Upper lobe of left lung (tissue), 6 donors: ENCODE measurements around the gene NHLRC4. TPM values are rescaled to one million over a fixed set of nuclear protein-coding genes. Genes with fewer than 3 reads are reported as not detected.

Experiments used
- ATAC-seq, 2 donors: fragments of 200-7000 bp; cut with Tn5 transposase; one replicate each; pipeline ENCODE4 v1.9.1; 2022; ENCODE audit warnings: mild to moderate bottlenecking in 2 of 2, moderate library complexity in 2 of 2; ENCODE audit not compliant: low FRiP score in 2 of 2
- DNase-seq, 2 donors: peaks; one replicate each; pipeline ENCODE4 v3.0.0-alpha.2; 2019 to 2020
- H3K27ac ChIP-seq, 4 donors: fragments of 200-600 bp; sonication (generic); one replicate each; pipeline ENCODE4 v1.5.1; 2016 to 2019
- H3K27me3 ChIP-seq, 4 donors: fragments of 200-600 bp; sonication (generic); one replicate each; pipeline ENCODE4 v1.5.1; 2017 to 2019
- H3K36me3 ChIP-seq, 4 donors: fragments of 200-600 bp; sonication (generic); one replicate each; pipeline ENCODE4 v1.5.1; 2016 to 2019
- H3K4me1 ChIP-seq, 4 donors: fragments of 200-600 bp; sonication (generic); one replicate each; pipeline ENCODE4 v1.5.1; 2018 to 2019
- H3K4me3 ChIP-seq, 4 donors: fragments of 200-600 bp; sonication (generic); one replicate each; pipeline ENCODE4 v1.5.1; 2017 to 2019; ENCODE audit warnings: mild to moderate bottlenecking in 2 of 4, moderate library complexity in 1 of 4
- H3K9me3 ChIP-seq, 4 donors: fragments of 200-600 bp; sonication (generic); one replicate each; pipeline ENCODE4 v1.5.1; 2018 to 2019
- EP300 ChIP-seq, 4 donors: sonication (generic); formaldehyde crosslinking; IDR thresholded peaks; one replicate each; pipeline ENCODE4 v1.5.1; 2017; ENCODE audit warnings: antibody characterized with exemption in 4 of 4, control low read depth in 2 of 4
- POLR2A ChIP-seq, 4 donors: fragments of 450-650 bp; IDR thresholded peaks; one replicate each; pipeline ENCODE4 v1.5.1; 2016 to 2017; ENCODE audit warnings: antibody characterized with exemption in 4 of 4, mild to moderate bottlenecking in 2 of 4
- POLR2AphosphoS5 ChIP-seq, 2 donors: sonication (generic); formaldehyde crosslinking; IDR thresholded peaks; one replicate each; pipeline ENCODE4 v1.5.1; 2017; ENCODE audit warnings: antibody characterized with exemption in 2 of 2
- WGBS, 2 donors: methylation state at CpG; one replicate each; pipeline ENCODE4 v1.1.5; 2017 to 2018; 5-methylcytosine and 5-hydroxymethylcytosine counted together
- small RNA-seq, 4 donors: library from RNA; depleted of rRNA; stranded (forward); fragments of <200 nt; gene quantifications; one replicate each; pipeline ENCODE3, GENCODE V24; 2016
- total RNA-seq, 6 donors: library from RNA; depleted of rRNA in 4 of 6; stranded (reverse); fragments of >200 nt in 4 of 6; gene quantifications; one replicate each; pipeline versions ENCODE4 v1.1.0 to v1.2.1, GENCODE V29; 2016 to 2021
- TF ChIP-seq, protein P1 (sequence below), 6 experiments: fragments of 450-650 bp in 4 of 6; fragments of 200-600 bp in 2 of 6; sonication (generic) in 2 of 6; IDR thresholded peaks; one replicate each; pipeline ENCODE4 v1.5.1; 2016 to 2019; ENCODE audit warnings: antibody characterized with exemption in 6 of 6
- donor health status: DM: no; HTN: no; CAD: no; lungs with moderate emphysema.
- donor health status: DM: no; HTN: yes; CAD: no; lungs with severe emphysema.

Gene NHLRC4
- total RNA-seq, 6 donors from 2014 or later, result 1.2 to 7.8 (median 3.3) TPM

DNA sequence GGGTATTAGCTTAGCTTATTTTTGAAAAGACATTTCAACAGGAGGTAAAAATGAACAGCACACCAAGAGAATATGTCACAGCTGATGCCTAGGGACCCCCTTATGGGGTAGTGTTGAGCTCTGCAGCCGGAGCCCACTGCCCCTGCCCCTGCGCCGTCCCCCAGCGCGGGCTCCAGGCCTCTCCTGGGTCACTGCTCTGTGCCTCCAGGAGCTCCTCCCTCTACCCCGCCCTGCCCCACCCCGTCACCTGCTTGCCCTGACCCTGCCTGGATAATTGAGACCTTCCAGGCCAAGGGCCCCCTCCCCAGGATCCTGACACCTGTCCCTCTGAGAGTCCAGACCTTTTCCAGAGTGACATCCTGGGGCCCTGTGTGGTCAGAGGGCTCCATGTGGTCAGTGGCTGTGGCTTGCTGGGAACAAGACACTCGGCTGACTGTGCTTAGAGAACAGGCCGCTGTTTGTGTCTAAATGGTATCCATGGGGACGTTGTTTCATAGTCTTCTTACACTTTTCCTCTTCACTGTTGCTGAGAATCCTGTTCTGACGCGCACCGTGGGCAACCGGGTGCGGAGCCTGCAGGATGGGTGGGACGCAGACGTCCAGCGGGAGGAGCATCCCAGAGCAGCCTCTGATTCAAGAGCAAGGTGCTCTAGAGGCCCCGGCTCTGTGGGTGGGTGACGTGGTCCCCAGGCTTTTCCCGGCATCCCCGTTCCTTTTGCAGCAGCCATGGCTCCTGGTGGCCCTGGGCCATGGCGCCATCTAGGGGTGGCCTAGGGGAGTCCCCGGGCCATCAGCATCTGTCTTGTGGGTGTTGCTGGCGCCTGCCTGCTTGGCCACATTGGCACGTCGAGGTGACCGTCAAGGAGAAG is 43.9 kb downstream of the NHLRC4 start:
- no peak overlapping the region for H3K4me3 ChIP-seq
- WGBS, 2 donors, result 76 to 82% methylated on average over 22 to 23 of the region's 28 CpGs
- peak overlapping the region in 1 of 4 donors; percentile 42 for H3K27ac ChIP-seq
- TF ChIP-seq POLR2A (IDR thresholded peaks at IDR 0.05) (no peak), EP300 (IDR thresholded peaks at IDR 0.05) (no peak)
- TF ChIP-seq, protein P1, sequence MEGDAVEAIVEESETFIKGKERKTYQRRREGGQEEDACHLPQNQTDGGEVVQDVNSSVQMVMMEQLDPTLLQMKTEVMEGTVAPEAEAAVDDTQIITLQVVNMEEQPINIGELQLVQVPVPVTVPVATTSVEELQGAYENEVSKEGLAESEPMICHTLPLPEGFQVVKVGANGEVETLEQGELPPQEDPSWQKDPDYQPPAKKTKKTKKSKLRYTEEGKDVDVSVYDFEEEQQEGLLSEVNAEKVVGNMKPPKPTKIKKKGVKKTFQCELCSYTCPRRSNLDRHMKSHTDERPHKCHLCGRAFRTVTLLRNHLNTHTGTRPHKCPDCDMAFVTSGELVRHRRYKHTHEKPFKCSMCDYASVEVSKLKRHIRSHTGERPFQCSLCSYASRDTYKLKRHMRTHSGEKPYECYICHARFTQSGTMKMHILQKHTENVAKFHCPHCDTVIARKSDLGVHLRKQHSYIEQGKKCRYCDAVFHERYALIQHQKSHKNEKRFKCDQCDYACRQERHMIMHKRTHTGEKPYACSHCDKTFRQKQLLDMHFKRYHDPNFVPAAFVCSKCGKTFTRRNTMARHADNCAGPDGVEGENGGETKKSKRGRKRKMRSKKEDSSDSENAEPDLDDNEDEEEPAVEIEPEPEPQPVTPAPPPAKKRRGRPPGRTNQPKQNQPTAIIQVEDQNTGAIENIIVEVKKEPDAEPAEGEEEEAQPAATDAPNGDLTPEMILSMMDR (IDR thresholded peaks at IDR 0.05), result peak; percentile 65 to 85 (median 79)
- H3K27me3 ChIP-seq, result no peaks in the 10 kb centered on the region
- ATAC-seq (peak; percentile 88 to 92), DNase-seq (peak in 1 of 2 donors; percentile 75)
- no peaks in the 10 kb centered on the region for H3K9me3 ChIP-seq
- peaks cover 0 to 17% (median 8%) of the 10 kb centered on the region in 4 donors for H3K4me1 ChIP-seq
- H3K36me3 ChIP-seq, result no peaks in the 10 kb centered on the region

DNA sequence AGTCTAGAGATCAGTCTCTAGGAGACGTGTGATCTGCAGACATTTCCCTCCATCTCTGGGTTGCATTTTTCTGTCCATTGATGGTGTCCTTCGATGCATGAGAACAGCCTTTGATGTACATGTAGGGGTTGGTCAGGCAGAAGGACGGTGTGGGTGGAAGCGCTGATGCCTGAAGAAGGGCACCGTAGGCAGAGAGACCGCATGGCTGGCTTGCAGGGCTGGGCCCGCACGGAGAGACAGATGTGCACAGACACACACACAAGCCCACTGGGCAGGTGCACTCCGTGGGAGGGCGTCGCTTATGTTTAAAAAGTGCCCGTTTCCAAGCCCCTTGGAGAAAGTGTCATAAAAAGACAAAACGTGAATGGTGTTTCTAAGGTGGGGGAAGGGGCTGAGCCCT is 48.3 kb downstream of the NHLRC4 start:
- no peaks in the 10 kb centered on the region for H3K9me3 ChIP-seq
- H3K36me3 ChIP-seq, result peaks cover 0 to 9% (median 1%) of the 10 kb centered on the region in 4 donors
- DNase-seq, result no peak
- peaks cover 6 to 29% (median 21%) of the 10 kb centered on the region in 4 donors for H3K4me1 ChIP-seq
- H3K27me3 ChIP-seq, result no peaks in the 10 kb centered on the region
- no peak for ATAC-seq
- no peak overlapping the region for H3K4me3 ChIP-seq
- 94% methylated on average over 13 of the region's 13 CpGs for WGBS, 2 donors
- TF ChIP-seq EP300 (IDR thresholded peaks at IDR 0.05) (no peak), POLR2AphosphoS5 (IDR thresholded peaks at IDR 0.05) (no peak), POLR2A (IDR thresholded peaks at IDR 0.05) (no peak)
- peak overlapping the region in 1 of 4 donors; percentile 90 for H3K27ac ChIP-seq

DNA sequence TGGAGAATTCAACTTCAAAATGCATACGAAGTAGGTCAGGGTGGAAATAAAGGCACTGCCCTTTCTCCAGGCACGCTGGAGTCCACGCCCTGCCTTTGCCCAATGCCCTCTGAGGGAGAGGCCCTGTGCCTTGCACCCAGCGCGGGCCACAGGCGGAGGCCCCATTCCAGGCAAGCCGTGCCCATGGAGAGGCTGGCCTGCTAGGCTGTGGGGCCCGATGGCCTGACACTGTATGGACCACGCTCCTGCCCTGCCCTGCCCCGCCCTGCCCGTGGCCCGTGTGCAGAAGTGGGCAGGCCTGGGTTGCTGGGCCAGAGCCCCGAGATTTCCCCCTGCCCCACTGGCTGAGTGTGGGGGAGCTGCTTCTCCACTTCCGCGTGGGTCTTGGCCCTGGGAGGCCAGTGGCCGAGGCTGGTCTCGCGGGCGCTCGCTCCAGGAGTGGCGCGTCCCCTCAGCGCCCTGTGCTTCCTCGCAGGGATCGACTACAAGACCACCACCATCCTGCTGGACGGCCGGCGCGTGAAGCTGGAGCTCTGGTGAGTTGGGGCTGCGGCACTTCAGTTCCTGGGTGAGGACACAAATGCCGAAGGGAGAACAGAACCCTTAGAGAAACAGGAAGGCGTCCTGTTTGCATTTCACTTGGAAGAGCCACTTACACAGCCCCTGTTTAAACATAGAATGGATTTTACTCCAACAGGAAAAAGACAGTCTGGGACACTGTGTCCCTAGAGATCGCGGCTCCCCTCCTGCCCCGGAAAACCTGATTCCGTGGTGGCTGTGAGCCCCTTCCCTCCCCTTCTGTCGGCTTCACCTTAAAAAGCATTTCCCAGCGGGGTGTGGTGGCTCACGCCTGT is 50.2 kb downstream of the NHLRC4 start:
- peak overlapping the region in 3 of 4 donors; percentile 19 to 38 (median 36) for H3K4me3 ChIP-seq
- H3K27me3 ChIP-seq, result no peaks in the 10 kb centered on the region
- no peaks in the 10 kb centered on the region for H3K9me3 ChIP-seq
- peaks cover 0 to 31% (median 26%) of the 10 kb centered on the region in 4 donors for H3K4me1 ChIP-seq
- 68 to 76% methylated on average over 22 to 30 of the region's 39 CpGs for WGBS, 2 donors
- DNase-seq (peak; percentile 81 to 87), ATAC-seq (peak; percentile 80 to 95)
- TF ChIP-seq, protein P1 (IDR thresholded peaks at IDR 0.05), result no peak
- peak in 1 of 2 donors; percentile 7 for TF ChIP-seq POLR2AphosphoS5 (IDR thresholded peaks at IDR 0.05)
- TF ChIP-seq EP300 (IDR thresholded peaks at IDR 0.05), result peak in 2 of 4 donors; percentile 67 to 74
- peak in 2 of 4 donors; percentile 68 to 70 for TF ChIP-seq POLR2A (IDR thresholded peaks at IDR 0.05)
- peaks cover 0 to 9% (median 1%) of the 10 kb centered on the region in 4 donors for H3K36me3 ChIP-seq
- peak overlapping the region; percentile 68 to 94 (median 87) for H3K27ac ChIP-seq

DNA sequence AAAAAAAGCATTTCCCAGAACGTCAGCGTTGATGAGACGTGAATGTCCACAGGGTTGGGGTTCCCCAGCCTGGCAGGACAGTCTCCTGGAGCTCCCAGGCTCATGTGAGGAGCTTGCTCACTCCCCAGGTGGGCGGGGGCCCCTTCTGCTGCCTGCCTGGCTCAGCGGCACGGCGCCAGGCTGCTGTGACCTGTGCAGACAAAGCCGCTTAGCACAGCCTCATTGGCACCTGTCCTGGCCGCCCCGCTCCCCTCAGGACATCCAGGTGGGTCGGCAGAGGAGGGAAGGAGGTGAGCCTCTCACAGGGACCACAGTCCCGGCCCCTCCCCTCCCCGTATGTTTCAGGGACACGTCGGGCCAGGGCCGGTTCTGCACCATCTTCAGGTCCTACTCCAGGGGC is 51.0 kb downstream of the NHLRC4 start:
- Histone ChIP-seq H3K4me1 (peaks cover 0 to 38% (median 31%) of the 10 kb centered on the region in 4 donors), H3K4me3 (peak overlapping the region in 3 of 4 donors; percentile 15 to 38 (median 36)), H3K27ac (peak overlapping the region; percentile 68 to 94 (median 87)), H3K9me3 (no peaks in the 10 kb centered on the region), H3K36me3 (peaks cover 0 to 9% (median 1%) of the 10 kb centered on the region in 4 donors), H3K27me3 (no peaks in the 10 kb centered on the region)
- ATAC-seq (peak in 1 of 2 donors; percentile 38), DNase-seq (peak; percentile 79 to 86)
- TF ChIP-seq POLR2AphosphoS5 (IDR thresholded peaks at IDR 0.05) (no peak), EP300 (IDR thresholded peaks at IDR 0.05) (no peak), POLR2A (IDR thresholded peaks at IDR 0.05) (no peak)
- TF ChIP-seq, protein P1 (IDR thresholded peaks at IDR 0.05), result no peak
- 63 to 72% methylated on average over 14 to 15 of the region's 16 CpGs for WGBS, 2 donors

Small RNA genes within 50 kb of the gene (small RNA-seq; reads per million reads assigned to genes)
- 0.12 to 0.72 (median 0.45) reads per million in 4 donors for gene MIR3176
- 0 to 0.14 (median 0) reads per million in 4 donors for gene MIR5587
- gene Z98883.1, result 0 to 0.11 (median 0) reads per million in 4 donors

Other genes with a start within 250 kb of the NHLRC4 start
- gene AXIN1, start 214.3 kb upstream of the NHLRC4 start, total RNA-seq, result 10 to 100 TPM; 26.8 to 45.9 (median 31.9) TPM
- gene MRPL28, start 196.5 kb upstream of the NHLRC4 start, total RNA-seq, result 10 to 100 TPM; 48.8 to 83.9 (median 58.4) TPM
- 100 to 1,000 TPM in 3 of 6 donors, 10 to 100 TPM in 3; 27.9 to 150 (median 96.4) TPM for gene PGAP6, start 185.0 kb upstream of the NHLRC4 start, total RNA-seq
- 10 to 100 TPM; 22.1 to 57.6 (median 41.8) TPM for gene NME4, start 169.8 kb upstream of the NHLRC4 start, total RNA-seq
- 10 to 100 TPM in 5 of 6 donors, 1 to 10 TPM in 1; 8.6 to 22.4 (median 14.6) TPM for gene DECR2, start 165.1 kb upstream of the NHLRC4 start, total RNA-seq
- 10 to 100 TPM; 38.9 to 95.3 (median 43.8) TPM for gene RAB11FIP3, start 141.4 kb upstream of the NHLRC4 start, total RNA-seq
- gene CAPN15, start 39.3 kb upstream of the NHLRC4 start, total RNA-seq, result 10 to 100 TPM; 27.3 to 84.5 (median 66.1) TPM
- gene PRR35, start 6.6 kb upstream of the NHLRC4 start, total RNA-seq, result not detected
- gene PIGQ, start 3.0 kb downstream of the NHLRC4 start, total RNA-seq, result 100 to 1,000 TPM in 2 of 6 donors, 10 to 100 TPM in 4; 42.7 to 153 (median 79.6) TPM
- 100 to 1,000 TPM in 1 of 6 donors, 10 to 100 TPM in 5; 40.5 to 101 (median 61.5) TPM for gene RAB40C, start 23.1 kb downstream of the NHLRC4 start, total RNA-seq
- 10 to 100 TPM in 1 of 6 donors, 1 to 10 TPM in 5; 1.7 to 16.8 (median 5.8) TPM for gene WFIKKN1, start 64.0 kb downstream of the NHLRC4 start, total RNA-seq
- 100 to 1,000 TPM in 4 of 6 donors, 10 to 100 TPM in 2; 69.5 to 210 (median 111) TPM for gene METTL26, start 69.3 kb downstream of the NHLRC4 start, total RNA-seq
- 10 to 100 TPM; 34.9 to 85.7 (median 53.3) TPM for gene MCRIP2, start 74.8 kb downstream of the NHLRC4 start, total RNA-seq
- gene WDR90, start 82.4 kb downstream of the NHLRC4 start, total RNA-seq, result 100 to 1,000 TPM in 1 of 6 donors, 10 to 100 TPM in 5; 18.8 to 174 (median 34.1) TPM
- 100 to 1,000 TPM in 4 of 6 donors, 10 to 100 TPM in 2; 53.0 to 535 (median 107) TPM for gene RHOT2, start 101.1 kb downstream of the NHLRC4 start, total RNA-seq
- gene RHBDL1, start 108.7 kb downstream of the NHLRC4 start, total RNA-seq, result 1 to 10 TPM in 2 of 6 donors, under 1 TPM in 3, not detected in 1; 0.59 to 2.1 (median 0.76) TPM
- gene STUB1, start 113.4 kb downstream of the NHLRC4 start, total RNA-seq, result 100 to 1,000 TPM; 101 to 186 (median 118) TPM
- gene JMJD8, start 117.3 kb downstream of the NHLRC4 start, total RNA-seq, result 100 to 1,000 TPM in 1 of 6 donors, 10 to 100 TPM in 5; 60.0 to 109 (median 65.5) TPM
- 10 to 100 TPM in 5 of 6 donors, 1 to 10 TPM in 1; 8.3 to 20.6 (median 14.3) TPM for gene WDR24, start 123.4 kb downstream of the NHLRC4 start, total RNA-seq
- gene FBXL16, start 138.8 kb downstream of the NHLRC4 start, total RNA-seq, result 1 to 10 TPM; 1.0 to 8.1 (median 4.1) TPM
- 10 to 100 TPM; 22.0 to 56.0 (median 40.8) TPM for gene METRN, start 148.1 kb downstream of the NHLRC4 start, total RNA-seq
- 10 to 100 TPM; 38.7 to 69.7 (median 55.7) TPM for gene ANTKMT, start 154.1 kb downstream of the NHLRC4 start, total RNA-seq
- gene CCDC78, start 159.4 kb downstream of the NHLRC4 start, total RNA-seq, result 10 to 100 TPM in 5 of 6 donors, 1 to 10 TPM in 1; 3.5 to 69.1 (median 23.3) TPM
- gene HAGHL, start 160.1 kb downstream of the NHLRC4 start, total RNA-seq, result 10 to 100 TPM in 5 of 6 donors, 1 to 10 TPM in 1; 4.0 to 43.0 (median 13.5) TPM
- 10 to 100 TPM; 27.8 to 96.4 (median 33.1) TPM for gene CIAO3, start 174.0 kb downstream of the NHLRC4 start, total RNA-seq
- 100 to 1,000 TPM in 4 of 6 donors, 10 to 100 TPM in 2; 47.8 to 275 (median 121) TPM for gene MSLN, start 193.7 kb downstream of the NHLRC4 start, total RNA-seq
- 10 to 100 TPM; 14.5 to 43.0 (median 20.8) TPM for gene RPUSD1, start 221.4 kb downstream of the NHLRC4 start, total RNA-seq
- 10 to 100 TPM in 4 of 6 donors, 1 to 10 TPM in 2; 4.1 to 39.8 (median 17.9) TPM for gene CHTF18, start 221.6 kb downstream of the NHLRC4 start, total RNA-seq
- gene GNG13, start 233.7 kb downstream of the NHLRC4 start, total RNA-seq, result not detected